Measurements from ENCODE around the gene SYK. TPM values are rescaled to one million over a fixed set of nuclear protein-coding genes. Genes with fewer than 3 reads are reported as not detected.
A peak's percentile ranks its signal among the peaks of the same experiment; 100 is the strongest.

Gene SYK
- total RNA-seq, 4 donors from 2014 or later: 50.7 to 107 (median 87.1) TPM

DNA sequence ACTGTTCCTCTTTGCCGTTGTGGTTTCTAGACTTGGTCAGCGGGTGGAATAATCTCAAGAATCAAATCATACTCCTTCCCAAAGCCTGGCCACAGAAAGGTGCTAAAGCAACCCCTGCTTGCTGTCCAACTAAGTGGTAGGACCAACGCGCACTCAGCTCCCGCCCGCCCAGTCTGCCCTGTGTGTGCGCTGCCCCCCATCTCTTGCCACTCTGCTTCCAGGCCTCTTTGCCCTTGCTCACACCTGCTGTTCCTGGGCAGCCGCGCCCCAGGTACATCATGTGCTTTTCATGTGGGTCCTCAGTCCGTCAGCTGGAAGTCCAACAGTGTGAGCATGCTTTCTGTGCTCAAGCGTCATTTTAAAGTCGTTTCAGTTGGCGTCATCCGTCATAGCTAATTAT is 65.5 kb downstream of the SYK start:
- H3K4me3 ChIP-seq (replicated peaks in 1 of 3): no peak overlapping the region
- H3K9me3 ChIP-seq: no peaks in the 10 kb centered on the region
- peaks cover 0 to 8% of the 10 kb centered on the region in 2 donors for H3K36me3 ChIP-seq
- 94% methylated on average over 14 of the region's 14 CpGs for WGBS, 2 donors
- H3K27me3 ChIP-seq: no peaks in the 10 kb centered on the region
- TF ChIP-seq, protein P1, sequence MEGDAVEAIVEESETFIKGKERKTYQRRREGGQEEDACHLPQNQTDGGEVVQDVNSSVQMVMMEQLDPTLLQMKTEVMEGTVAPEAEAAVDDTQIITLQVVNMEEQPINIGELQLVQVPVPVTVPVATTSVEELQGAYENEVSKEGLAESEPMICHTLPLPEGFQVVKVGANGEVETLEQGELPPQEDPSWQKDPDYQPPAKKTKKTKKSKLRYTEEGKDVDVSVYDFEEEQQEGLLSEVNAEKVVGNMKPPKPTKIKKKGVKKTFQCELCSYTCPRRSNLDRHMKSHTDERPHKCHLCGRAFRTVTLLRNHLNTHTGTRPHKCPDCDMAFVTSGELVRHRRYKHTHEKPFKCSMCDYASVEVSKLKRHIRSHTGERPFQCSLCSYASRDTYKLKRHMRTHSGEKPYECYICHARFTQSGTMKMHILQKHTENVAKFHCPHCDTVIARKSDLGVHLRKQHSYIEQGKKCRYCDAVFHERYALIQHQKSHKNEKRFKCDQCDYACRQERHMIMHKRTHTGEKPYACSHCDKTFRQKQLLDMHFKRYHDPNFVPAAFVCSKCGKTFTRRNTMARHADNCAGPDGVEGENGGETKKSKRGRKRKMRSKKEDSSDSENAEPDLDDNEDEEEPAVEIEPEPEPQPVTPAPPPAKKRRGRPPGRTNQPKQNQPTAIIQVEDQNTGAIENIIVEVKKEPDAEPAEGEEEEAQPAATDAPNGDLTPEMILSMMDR (IDR thresholded peaks at IDR 0.05): no peak
- no peak for TF ChIP-seq POLR2A (IDR thresholded peaks at IDR 0.05)
- no peak for DNase-seq
- intact Hi-C loops (cut with DNase I): loop anchor here (5.0 to 10.0 kb wide), 2 partner anchors 645 to 1272 kb away; no protein-coding TSS in a partner anchor
- H3K27ac ChIP-seq: no peak overlapping the region
- H3K4me1 ChIP-seq: no peaks in the 10 kb centered on the region

DNA sequence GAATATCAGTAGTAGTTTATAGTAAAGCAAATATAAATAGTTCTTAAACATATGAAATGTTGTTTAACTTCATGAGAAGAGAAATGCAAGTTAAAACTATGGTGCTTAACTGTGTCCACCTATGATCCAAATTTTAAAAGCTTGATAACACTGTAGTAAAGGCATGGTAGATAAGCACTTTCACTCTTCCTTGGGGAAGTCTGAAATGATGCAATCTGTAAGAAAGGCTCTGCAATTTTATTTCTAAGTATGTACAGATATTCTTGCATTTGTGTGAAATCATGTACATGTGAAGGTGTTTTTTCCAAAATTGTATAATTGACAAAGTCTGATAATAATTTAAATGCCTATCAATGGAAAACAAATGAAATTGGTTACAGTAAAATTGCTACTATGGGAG is 66.9 kb downstream of the SYK start:
- H3K9me3 ChIP-seq: no peaks in the 10 kb centered on the region
- TF ChIP-seq, protein P1 (IDR thresholded peaks at IDR 0.05): no peak
- TF ChIP-seq POLR2A (IDR thresholded peaks at IDR 0.05): no peak
- DNase-seq: no peak
- peak overlapping the region in 1 of 3 donors; percentile 16 for H3K27ac ChIP-seq
- H3K4me3 ChIP-seq (replicated peaks in 1 of 3): no peak overlapping the region
- H3K4me1 ChIP-seq: no peaks in the 10 kb centered on the region
- no peaks in the 10 kb centered on the region for H3K27me3 ChIP-seq
- peaks cover 0 to 8% of the 10 kb centered on the region in 2 donors for H3K36me3 ChIP-seq
- intact Hi-C loops (cut with DNase I): loop anchor here (5.0 to 10.0 kb wide), 2 partner anchors 646 to 1274 kb away; no protein-coding TSS in a partner anchor

DNA sequence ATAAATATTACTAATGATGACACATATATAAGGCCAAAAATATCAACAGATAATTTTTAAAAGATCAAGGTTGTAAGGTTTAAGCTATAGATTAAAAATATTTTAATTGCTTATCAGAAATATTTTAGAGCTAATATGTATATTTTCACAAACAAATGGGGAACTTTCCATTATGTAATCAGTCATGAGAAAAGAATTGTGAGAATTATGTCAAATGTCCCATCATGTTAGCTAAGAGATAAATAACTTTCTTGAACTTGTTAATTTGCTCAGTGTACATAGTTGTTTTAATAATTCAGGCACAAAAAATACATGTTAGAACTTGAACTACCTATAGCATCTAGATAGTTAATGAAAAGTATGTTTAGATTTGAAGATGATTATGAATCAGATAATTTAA is 67.7 kb downstream of the SYK start:
- Histone ChIP-seq H3K36me3 (peaks cover 0 to 8% of the 10 kb centered on the region in 2 donors), H3K4me3 (replicated peaks in 1 of 3) (no peak overlapping the region), H3K27ac (no peak overlapping the region), H3K4me1 (no peaks in the 10 kb centered on the region), H3K9me3 (no peaks in the 10 kb centered on the region), H3K27me3 (no peaks in the 10 kb centered on the region)
- no peak for DNase-seq
- no peak for TF ChIP-seq POLR2A (IDR thresholded peaks at IDR 0.05)
- TF ChIP-seq, protein P1 (IDR thresholded peaks at IDR 0.05): no peak
- intact Hi-C loops (cut with DNase I): loop anchor here (5.0 to 10.0 kb wide), 2 partner anchors 647 to 1275 kb away; no protein-coding TSS in a partner anchor

DNA sequence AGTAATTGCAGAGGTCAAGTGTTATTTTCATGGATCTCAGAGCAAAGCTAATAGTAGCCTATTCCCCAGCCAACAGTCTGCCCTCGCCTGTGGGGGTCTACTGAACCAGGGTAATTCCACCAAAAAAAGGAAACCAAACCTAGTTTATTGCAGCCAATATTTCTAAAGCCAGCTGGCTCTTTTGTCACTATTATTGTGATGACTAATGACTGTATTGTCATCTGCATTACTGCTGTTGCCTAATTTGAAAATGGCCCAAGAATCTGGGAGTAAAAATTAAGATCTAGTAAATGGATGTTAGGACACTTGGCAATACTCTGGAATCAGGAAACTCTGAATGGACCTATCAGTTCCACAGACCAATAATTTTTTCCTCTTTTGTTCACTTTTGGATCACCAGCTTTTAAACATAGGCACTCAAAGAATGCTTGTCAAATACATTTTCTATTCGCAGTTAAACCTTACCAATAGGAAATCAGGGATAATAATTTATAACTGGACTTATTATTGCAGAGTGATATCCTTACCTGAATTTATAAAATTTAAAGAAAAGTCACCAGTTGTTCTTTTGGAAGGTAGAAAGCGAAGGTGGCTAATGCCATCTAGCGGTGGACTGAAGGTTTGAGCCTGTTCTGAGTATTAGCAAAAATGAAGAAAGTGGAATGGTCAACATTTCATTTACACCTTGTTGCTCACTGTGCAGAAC is 69.2 kb downstream of the SYK start:
- Histone ChIP-seq H3K36me3 (peaks cover 0 to 8% of the 10 kb centered on the region in 2 donors), H3K27me3 (no peaks in the 10 kb centered on the region), H3K4me1 (no peaks in the 10 kb centered on the region), H3K4me3 (replicated peaks in 1 of 3) (no peak overlapping the region), H3K9me3 (no peaks in the 10 kb centered on the region), H3K27ac (no peak overlapping the region)
- 16 to 24% methylated on average over 4 of the region's 4 CpGs for WGBS, 2 donors
- intact Hi-C loops (cut with DNase I): no loop called here
- peak; percentile 48 to 51 for DNase-seq
- TF ChIP-seq POLR2A (IDR thresholded peaks at IDR 0.05): no peak
- TF ChIP-seq, protein P1 (IDR thresholded peaks at IDR 0.05): peak; percentile 74 to 90 (median 83)

DNA sequence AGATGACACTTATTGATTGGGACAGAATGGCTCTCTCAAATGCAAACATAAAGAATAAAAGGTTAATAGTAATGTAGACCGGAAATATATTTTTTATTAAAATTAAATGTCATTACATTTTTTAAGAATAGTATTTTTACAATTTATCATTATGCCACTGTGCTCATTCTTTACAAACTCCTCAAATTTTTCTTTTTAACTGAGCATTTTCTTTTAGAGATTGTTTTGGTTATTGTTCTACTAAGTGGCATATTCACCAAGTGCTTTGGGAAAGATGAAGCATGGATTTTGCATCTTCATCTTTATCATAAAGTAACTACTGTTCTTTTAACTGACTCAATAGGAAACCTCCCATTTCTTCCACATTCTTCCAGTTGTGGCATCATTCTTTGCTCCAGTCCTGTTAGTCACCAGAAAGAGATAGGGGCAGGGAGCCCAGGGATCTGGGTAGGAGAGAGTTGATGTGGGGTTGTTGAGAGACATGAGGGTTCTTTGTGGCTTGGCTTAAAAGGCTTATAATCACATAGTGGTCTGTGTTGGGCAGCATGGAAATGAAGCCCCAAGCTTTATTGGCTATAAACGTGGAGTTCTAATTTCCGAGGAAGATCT is 69.8 kb downstream of the SYK start:
- intact Hi-C loops (cut with DNase I): no loop called here

More for the DNA sequence above, 69.8 kb downstream of the SYK start:
- Histone ChIP-seq H3K4me1 (no peaks in the 10 kb centered on the region), H3K4me3 (replicated peaks in 1 of 3) (no peak overlapping the region), H3K9me3 (no peaks in the 10 kb centered on the region), H3K27me3 (no peaks in the 10 kb centered on the region), H3K27ac (no peak overlapping the region), H3K36me3 (peaks cover 0 to 3% of the 10 kb centered on the region in 2 donors)
- 63 to 64% methylated on average over 3 of the region's 3 CpGs for WGBS, 2 donors
- TF ChIP-seq, protein P1 (IDR thresholded peaks at IDR 0.05): no peak
- no peak for TF ChIP-seq POLR2A (IDR thresholded peaks at IDR 0.05)
- DNase-seq: no peak

Measured in thyroid gland (tissue), 4 donors.